HG03060 (cell line): Measurements from ENCODE around the gene ZNF280D.
"Not testable (repeated sequence)": the region's sequence is repeated elsewhere in the genome, so short reads cannot be mapped to it uniquely, and the experiment has no call there.

Experiments used
- ATAC-seq: cut with Tn5 transposase; IDR thresholded peaks from one replicate; pipeline ENCODE4 v1.9.1; 2021; ENCODE audit warnings: low read depth, moderate number of reproducible peaks; ENCODE audit not compliant: unreplicated experiment

ZNF280D gene

GRCh38 chr15:56719021-56719612, 14.2 kb downstream of the ZNF280D start:
- no peak for ATAC-seq

DNA sequence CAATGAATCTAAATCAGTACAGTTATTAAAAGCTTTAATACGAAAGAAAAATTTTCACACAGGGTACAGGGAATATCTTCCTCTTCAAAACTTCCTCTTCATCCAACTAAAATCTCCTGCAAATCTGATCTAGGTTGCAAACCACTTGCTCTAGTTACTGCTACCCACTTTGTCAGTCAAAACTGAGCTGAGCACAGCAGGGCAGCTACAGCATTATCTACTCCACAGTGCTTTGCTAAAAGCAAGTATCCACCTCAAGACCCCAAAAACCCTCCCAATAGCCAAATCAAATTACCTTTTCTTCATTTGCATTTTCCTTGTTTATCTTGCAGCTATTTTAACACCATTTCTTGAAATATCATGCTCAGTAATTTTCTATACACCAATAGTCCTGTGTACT, 14.7 kb downstream of the ZNF280D start:
- no peak for ATAC-seq

DNA sequence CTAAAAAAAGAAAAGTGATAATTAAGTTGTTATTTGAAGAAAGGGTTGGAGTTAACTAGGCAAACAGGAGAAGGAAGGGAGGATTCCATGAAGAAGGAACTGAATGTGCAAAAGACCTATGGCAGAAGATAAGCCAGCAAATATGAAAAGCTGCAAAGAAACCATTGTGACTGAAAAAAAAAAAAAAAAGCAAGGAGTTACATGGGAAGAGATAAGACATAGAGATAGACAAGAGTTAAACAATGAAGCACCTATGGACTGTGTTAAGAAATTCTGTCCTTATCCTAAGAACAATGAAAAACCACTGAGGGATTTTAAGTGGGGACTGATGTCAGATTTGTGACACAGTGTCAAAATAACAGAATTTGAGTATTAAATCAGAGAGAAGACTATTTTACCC, 17.0 kb downstream of the ZNF280D start:
- ATAC-seq = no peak

DNA sequence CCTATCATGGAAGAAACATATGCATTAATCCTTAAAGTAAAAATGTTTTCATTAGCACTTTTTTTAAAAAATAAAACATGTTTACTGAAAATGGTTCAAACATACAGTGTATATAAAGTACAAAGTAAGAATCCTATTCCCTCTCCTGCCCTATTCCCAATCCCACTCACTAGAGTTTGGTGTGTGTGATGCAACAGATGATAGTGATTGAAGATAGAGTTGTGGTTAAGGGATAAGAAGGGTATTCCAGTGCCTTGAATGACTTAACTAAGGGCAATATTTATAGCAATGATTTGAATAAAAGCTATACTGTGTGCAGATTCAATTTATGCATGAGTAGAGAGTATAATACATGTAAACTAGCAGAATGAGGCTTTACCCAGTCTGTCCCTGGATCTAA, 18.1 kb downstream of the ZNF280D start:
- no peak for ATAC-seq

DNA sequence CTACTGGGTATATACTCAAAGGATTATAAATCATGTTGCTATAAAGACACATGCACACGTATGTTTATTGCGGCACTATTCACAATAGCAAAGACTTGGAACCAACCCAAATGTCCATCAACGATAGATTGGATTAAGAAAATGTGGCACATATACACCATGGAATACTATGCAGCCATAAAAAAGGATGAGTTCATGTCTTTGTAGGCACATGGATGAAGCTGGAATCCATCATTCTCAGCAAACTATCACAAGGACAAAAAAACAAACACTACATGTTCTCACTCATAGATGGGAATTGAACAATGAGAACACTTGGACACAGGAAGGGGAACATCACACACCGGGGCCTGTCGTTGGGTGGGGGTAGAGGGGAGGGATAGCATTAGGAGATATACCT, 23.8 kb downstream of the ZNF280D start:
- ATAC-seq = not testable (repeated sequence)

GRCh38 chr15:56699743-56700142, 33.6 kb downstream of the ZNF280D start:
- ATAC-seq = no peak

DNA sequence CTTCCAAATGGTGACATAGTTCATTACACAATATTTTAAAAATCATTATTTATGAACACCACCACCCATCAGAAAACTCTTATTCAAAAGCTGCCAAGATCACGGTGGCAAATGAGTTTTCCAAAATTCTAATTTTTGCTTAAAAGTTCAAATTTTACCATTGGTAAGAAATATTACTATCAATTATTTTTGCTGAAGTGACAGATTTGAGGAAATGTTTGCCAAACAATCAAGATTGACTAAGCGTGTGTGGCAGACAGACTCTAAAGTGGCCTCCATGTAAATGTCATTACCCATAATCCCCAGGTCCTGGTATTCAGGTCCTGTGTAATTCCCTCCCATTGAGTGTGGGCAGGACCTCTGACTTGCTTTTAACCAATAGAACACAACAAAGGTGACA, 35.0 kb downstream of the ZNF280D start:
- ATAC-seq = no peak

DNA sequence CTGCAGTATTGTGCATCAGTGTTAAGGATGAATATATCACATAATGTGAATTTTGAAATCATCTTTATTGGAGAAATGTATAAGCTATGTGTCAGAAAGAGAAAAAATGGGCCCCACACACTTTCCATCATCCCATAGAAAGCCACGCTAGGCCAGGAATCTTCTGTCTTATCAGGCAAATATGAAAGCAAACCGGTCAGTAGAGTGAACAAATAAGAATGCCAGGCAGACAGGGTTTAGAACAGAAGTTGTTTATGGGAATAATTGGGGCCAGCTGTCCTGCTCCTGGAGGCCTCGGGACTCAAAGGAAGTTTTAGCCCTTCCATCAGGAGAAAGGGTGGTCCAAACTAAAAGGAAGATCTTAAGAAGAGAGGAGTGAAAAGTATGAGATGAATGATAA, 39.5 kb downstream of the ZNF280D start:
- ATAC-seq = no peak

DNA sequence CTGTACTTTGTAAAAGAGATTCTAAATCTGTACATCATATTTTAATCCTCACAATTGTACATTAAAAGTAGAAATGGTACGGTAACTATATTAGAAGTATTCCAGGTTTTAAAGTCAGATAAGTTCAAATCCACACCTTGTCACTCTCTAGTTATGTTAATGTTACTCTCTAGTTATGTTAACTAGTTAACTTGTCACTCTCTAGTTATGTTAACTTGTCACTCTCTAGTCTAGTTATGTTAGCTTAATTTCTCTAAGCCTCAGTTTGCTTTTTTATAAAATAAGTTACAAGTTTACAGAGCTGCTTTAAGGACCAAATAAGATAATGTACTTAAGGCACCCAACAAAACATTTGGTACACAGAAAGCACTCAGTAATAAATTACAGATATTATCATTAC, 42.6 kb downstream of the ZNF280D start:
- no peak for ATAC-seq

- ATAC-seq = no peak
Measured at GRCh38 chr15:56683908-56684307, 49.4 kb downstream of the ZNF280D start.

DNA sequence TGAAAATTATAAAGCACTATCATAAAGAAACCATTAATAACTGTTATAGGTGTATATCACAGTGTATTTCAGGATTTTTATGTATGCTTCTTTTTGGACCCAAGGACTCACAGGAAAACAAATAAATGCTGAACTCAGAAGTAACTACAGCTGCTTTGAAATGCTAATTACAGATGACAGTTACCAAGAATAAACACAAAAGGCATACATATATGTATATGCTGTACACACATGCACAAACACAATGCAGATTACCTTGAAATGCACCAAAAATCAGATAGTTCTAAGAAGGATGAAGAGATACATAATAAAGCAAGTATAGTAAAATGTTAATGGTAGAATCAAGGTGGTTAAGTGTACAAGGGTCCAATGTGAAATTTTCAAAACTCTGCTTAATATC, 52.2 kb downstream of the ZNF280D start:
- ATAC-seq = no peak

GRCh38 chr15:56679225-56679624, 54.1 kb downstream of the ZNF280D start:
- no peak for ATAC-seq

DNA sequence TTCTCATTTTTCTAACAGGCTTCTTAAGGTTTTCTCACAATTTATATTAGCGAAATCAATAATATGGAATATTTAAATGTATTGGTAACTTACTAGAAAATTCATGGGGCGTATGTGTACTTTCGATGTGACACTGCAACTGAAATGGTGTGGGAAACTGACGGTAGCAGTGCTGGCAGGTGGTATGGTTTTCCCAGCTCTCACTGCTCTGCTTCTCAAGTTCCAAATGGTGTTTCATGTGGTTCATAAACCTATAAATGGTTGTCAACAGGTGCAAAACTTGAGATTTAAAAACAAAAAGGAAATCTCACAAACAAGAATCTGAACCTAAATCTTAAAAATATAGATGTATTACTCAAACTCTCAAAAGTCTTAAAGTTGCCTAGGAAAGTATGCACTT, 54.7 kb downstream of the ZNF280D start:
- ATAC-seq = no peak

GRCh38 chr15:56677271-56677670, 56.0 kb downstream of the ZNF280D start:
- no peak for ATAC-seq

DNA sequence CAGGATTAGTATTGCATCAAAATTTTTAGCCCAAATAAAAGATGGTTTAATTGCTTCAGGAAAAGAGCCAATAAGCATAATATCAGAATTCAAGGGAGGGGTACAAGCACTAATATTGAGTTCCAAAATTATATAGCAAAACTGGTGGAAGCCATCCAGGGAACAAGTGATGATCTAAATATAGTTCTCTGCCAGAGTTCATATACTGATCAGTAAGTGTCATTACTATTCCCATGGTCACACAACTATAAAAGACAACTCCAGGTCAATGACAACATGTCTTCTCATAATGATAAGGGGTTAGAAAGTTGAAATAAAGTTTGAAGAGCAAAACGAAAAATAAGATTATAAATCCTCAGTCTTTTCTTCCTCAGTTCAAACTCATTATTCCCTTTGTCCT, 57.4 kb downstream of the ZNF280D start:
- ATAC-seq = no peak

- ATAC-seq = no peak
Measured at GRCh38 chr15:56674857-56675256, 58.5 kb downstream of the ZNF280D start.

DNA sequence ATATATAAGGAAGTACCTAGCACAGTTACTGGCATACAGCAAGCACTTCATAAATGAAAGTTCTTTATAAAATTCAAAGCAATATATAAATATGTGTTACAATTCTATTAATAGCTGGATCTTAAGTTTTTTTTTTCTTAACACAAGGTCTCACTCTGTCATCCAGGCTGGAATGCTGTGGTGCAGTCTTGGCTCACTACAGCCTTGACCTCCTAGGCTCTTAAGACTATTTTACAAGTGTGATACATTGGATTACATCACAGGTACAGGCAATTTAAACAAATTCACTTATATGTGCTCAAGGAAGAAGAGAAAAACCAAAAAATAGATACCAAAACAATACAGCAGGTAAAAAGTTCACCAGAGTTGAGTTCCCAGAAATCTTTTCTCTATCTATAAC, 60.6 kb downstream of the ZNF280D start:
- no peak for ATAC-seq

DNA sequence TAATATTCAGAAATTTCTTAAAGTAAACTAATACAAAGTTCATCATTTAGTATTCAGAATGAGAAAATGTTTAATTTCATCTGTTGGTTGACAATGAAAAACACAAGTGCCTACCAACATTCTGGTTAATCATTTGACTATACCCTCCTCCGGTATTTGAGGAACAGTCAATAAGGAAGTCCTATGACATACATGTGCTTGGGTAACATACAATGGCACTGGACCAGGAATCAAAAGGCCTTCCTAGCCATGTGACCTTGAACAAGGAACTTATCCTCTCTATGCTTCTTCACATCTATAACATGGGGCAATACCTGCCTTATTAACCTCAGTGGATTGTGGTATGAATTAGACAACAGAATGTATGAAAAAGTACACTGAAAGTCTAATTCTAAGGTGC, 65.8 kb downstream of the ZNF280D start:
- ATAC-seq = no peak

- no peak for ATAC-seq
Measured at GRCh38 chr15:56660943-56661342, 72.4 kb downstream of the ZNF280D start.

DNA sequence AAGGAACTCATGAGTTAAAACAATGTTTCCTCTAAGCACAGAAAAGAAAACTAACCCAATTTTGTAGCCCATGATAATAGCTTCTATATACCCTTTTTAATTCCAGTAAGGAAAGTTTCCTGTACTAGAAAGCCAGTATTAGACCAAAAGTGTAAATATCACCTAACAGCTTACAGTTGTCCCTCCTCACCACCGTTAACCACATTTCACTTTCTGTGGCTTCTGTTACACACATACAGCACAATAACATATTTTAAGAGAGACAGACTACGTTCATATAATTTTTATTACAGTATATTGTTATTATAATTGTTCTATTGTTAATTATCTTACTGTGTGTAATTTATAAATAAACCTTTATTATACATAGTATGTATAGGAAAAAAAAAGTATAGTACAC, 74.1 kb downstream of the ZNF280D start:
- ATAC-seq = no peak

DNA sequence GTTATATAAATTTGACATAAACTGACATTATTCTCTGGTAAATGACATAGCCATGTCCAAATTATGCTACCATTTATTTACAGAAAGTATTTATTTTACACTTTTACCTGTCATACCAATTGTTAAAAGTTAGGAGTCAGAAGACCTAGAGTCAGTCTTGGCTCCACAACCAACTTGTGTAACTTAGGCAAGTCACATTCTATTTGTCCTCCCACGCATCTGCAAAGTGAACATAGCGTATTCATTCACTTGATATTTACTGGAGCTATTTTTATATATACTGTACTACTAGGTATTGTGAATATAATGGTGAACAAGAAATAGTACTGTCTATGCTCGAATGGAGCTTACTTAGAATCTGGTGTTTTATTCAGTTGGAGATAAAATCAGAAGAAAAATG, 78.7 kb downstream of the ZNF280D start:
- ATAC-seq = no peak

DNA sequence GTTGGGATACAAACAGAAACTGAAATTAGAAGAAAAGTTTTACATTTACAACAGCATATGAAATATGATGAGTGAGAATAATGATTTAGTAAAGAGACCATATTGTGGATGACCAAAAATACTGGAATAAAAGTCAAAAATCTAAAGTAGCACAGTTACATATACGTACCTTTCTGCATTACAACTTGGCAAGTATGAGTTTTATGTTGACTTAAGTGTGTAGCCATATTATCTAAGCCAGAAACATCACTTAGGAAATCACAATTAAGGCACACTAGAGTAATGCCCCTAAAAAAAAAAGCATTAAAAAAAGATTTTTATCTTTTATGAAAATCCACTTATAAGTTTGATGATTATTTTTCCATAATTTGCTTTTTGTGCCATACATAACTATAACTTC, 79.1 kb downstream of the ZNF280D start:
- ATAC-seq = no peak

GRCh38 chr15:56653787-56654186, 79.5 kb downstream of the ZNF280D start:
- ATAC-seq = no peak
